AG04449 (cell line): Measurements from ENCODE around the gene MRPL14.

Experiments used
- CTCF ChIA-PET: fragments of 350-600 bp; formaldehyde crosslinking; extraction: SDS; loops from one replicate; lab custom pipeline; 2021; ENCODE audit warnings: antibody characterized with exemption; lab: Yijun Ruan, JAX
- POLR2A ChIA-PET: fragments of 400-600, 350-600 bp; formaldehyde crosslinking; extraction: SDS; loops from one replicate; lab custom pipeline; 2020; ENCODE audit warnings: antibody characterized with exemption, inconsistent platforms; lab: Yijun Ruan, JAX
- DNase-seq: peaks from one replicate; pipeline ENCODE4 v3.0.0-alpha.2; 2010; ENCODE audit warnings: low read depth, low spot score
- H3K4me3 ChIP-seq: 2 replicates; pipeline ENCODE4 v1.5.1; 2011; ENCODE audit warnings: low read depth, mild to moderate bottlenecking, control low read depth, low read length
- CTCF ChIP-seq: IDR thresholded peaks from one replicate; pipeline ENCODE4 v1.5.1; 2011; ENCODE audit warnings: mild to moderate bottlenecking, moderate library complexity, low read length, control low read depth, inconsistent platforms; ENCODE audit not compliant: insufficient read depth; ENCODE audit errors: missing control alignments

The MRPL14 gene

GRCh38 chr6:44071670-44072451 is 55.4 kb downstream of the MRPL14 start:
- POLR2A ChIA-PET, result interaction anchor here (0.7 to 4.8 kb wide), 6 partner anchors 11 to 302 kb away, joined by 3 to 25 read pairs (median 5); partner anchors contain the start of gene VEGFA
- peak; percentile 94 for DNase-seq
- no peak overlapping the region for H3K4me3 ChIP-seq
- CTCF ChIA-PET, result interaction anchor here (0.7 to 11.4 kb wide), 11 partner anchors 9 to 350 kb away, joined by 3 to 283 read pairs (median 42); partner anchors contain the start of gene VEGFA
- TF ChIP-seq CTCF, result no peak

- no peak overlapping the region for H3K4me3 ChIP-seq
- no peak for TF ChIP-seq CTCF
- CTCF ChIA-PET, result interaction anchor here (1.1 to 1.2 kb wide), 2 partner anchors 211 to 296 kb away, joined by 3 read pairs; no protein-coding TSS in a partner anchor
- POLR2A ChIA-PET, result interaction anchor here (0.8 kb wide), 1 partner anchor 299 kb away, joined by 3 read pairs; the partner anchor contains the start of gene VEGFA
- DNase-seq, result no peak
Observed at GRCh38 chr6:44068607-44069296, 58.5 kb downstream of the MRPL14 start.

GRCh38 chr6:44067173-44068139 is 59.8 kb downstream of the MRPL14 start:
- TF ChIP-seq CTCF, result no peak
- DNase-seq, result no peak
- ChIA-PET POLR2A (interaction anchor here (1.1 kb wide), 1 partner anchor 297 kb away, joined by 3 read pairs; the partner anchor contains the start of gene VEGFA), CTCF (interaction anchor here (1.1 to 1.2 kb wide), 5 partner anchors 10 to 298 kb away, joined by 3 to 4 read pairs (median 3); no protein-coding TSS in a partner anchor)
- H3K4me3 ChIP-seq, result no peak overlapping the region

- H3K4me3 ChIP-seq, result no peak overlapping the region
- ChIA-PET POLR2A (interaction anchor here (0.5 to 1.1 kb wide), 2 partner anchors 16 to 296 kb away, joined by 3 read pairs; partner anchors contain the start of gene VEGFA), CTCF (interaction anchor here (1.1 to 2.0 kb wide), 4 partner anchors 9 to 297 kb away, joined by 3 to 9 read pairs (median 4); partner anchors contain the start of gene VEGFA)
- no peak for DNase-seq
- no peak for TF ChIP-seq CTCF
Observed at GRCh38 chr6:44066394-44067172, 60.7 kb downstream of the MRPL14 start.
